Measurements from ENCODE around the gene RSPH6A.

The RSPH6A gene

GRCh38 chr19:45769821-45770191 lies 45.3 kb downstream of the RSPH6A start:
- Histone ChIP-seq H3K4me1 (ENCODE audit: insufficient read depth, low read length, poor library complexity, severe bottlenecking) (peaks cover 5% of the 10 kb centered on the region), H3K4me3 (ENCODE audit: low read length, poor library complexity, severe bottlenecking) (peak overlapping the region; percentile 85), H4K20me1 (ENCODE audit: insufficient read depth, low read length, poor library complexity, severe bottlenecking) (no peaks in the 10 kb centered on the region), H3K9me3 (ENCODE audit: insufficient read depth, low read depth, low read length) (no peaks in the 10 kb centered on the region), H2AFZ (ENCODE audit: low read length) (peak overlapping the region; percentile 71), H3F3A (ENCODE audit: low read depth) (no peaks in the 10 kb centered on the region), H3K4me2 (ENCODE audit: low read depth, low read length, poor library complexity, severe bottlenecking) (peak overlapping the region; percentile 98), H3K79me2 (ENCODE audit: insufficient read depth, low read length) (peaks cover 9% of the 10 kb centered on the region), H3K27me3 (ENCODE audit: insufficient read depth, low read length, poor library complexity, severe bottlenecking) (no peaks in the 10 kb centered on the region), H3K9me2 (replicated peaks; ENCODE audit: low read depth, low read length) (no peaks in the 10 kb centered on the region), H3K36me3 (ENCODE audit: insufficient read depth, low read length) (no peaks in the 10 kb centered on the region), H3K9ac (ENCODE audit: low read depth, low read length, poor library complexity, severe bottlenecking) (peak overlapping the region; percentile 79)
- TF ChIP-seq CTCF (conservative IDR thresholded peaks at IDR 0.05; ENCODE audit: low read length) = no peak
- TF ChIP-seq EZH2phosphoT487 (IDR thresholded peaks at IDR 0.05; ENCODE audit: borderline replicate concordance) = no peak

- peak within 1 kb of the TSS; percentile 89 for H3K9ac ChIP-seq (ENCODE audit: low read depth, low read length, poor library complexity, severe bottlenecking)
- H3K4me2 ChIP-seq (ENCODE audit: low read depth, low read length, poor library complexity, severe bottlenecking) = peak within 1 kb of the TSS; percentile 98
- H3K4me1 ChIP-seq (ENCODE audit: insufficient read depth, low read length, poor library complexity, severe bottlenecking) = peaks cover 8% of the 10 kb centered on the region
- peak within 1 kb of the TSS; percentile 85 for H3K4me3 ChIP-seq (ENCODE audit: low read length, poor library complexity, severe bottlenecking)
- H4K20me1 ChIP-seq (ENCODE audit: insufficient read depth, low read length, poor library complexity, severe bottlenecking) = no peaks in the 10 kb centered on the region
- H3K9me2 ChIP-seq (replicated peaks; ENCODE audit: low read depth, low read length) = no peaks in the 10 kb centered on the region
- H3K79me2 ChIP-seq (ENCODE audit: insufficient read depth, low read length) = peaks cover 9% of the 10 kb centered on the region
- H3K36me3 ChIP-seq (ENCODE audit: insufficient read depth, low read length) = no peaks in the 10 kb centered on the region
- no peaks in the 10 kb centered on the region for H3K27me3 ChIP-seq (ENCODE audit: insufficient read depth, low read length, poor library complexity, severe bottlenecking)
- no peaks in the 10 kb centered on the region for H3F3A ChIP-seq (ENCODE audit: low read depth)
- TF ChIP-seq EZH2phosphoT487 (IDR thresholded peaks at IDR 0.05; ENCODE audit: borderline replicate concordance) = no peak
- no peak for TF ChIP-seq CTCF (conservative IDR thresholded peaks at IDR 0.05; ENCODE audit: low read length)
- no peaks in the 10 kb centered on the region for H3K9me3 ChIP-seq (ENCODE audit: insufficient read depth, low read depth, low read length)
- H2AFZ ChIP-seq (ENCODE audit: low read length) = peak within 1 kb of the TSS; percentile 79
These were observed 45.9 kb downstream of the RSPH6A start, which contains the start of gene SIX5 for GRCh38 chr19:45768984-45769782. SIX5 (minus strand) TSS chr19:45769252; CDS start chr19:45768844, 408 bp downstream.

- peak overlapping the region; percentile 85 for H3K4me3 ChIP-seq (ENCODE audit: low read length, poor library complexity, severe bottlenecking)
- peaks cover 8% of the 10 kb centered on the region for H3K4me1 ChIP-seq (ENCODE audit: insufficient read depth, low read length, poor library complexity, severe bottlenecking)
- H3K79me2 ChIP-seq (ENCODE audit: insufficient read depth, low read length) = peaks cover 9% of the 10 kb centered on the region
- TF ChIP-seq EZH2phosphoT487 (IDR thresholded peaks at IDR 0.05; ENCODE audit: borderline replicate concordance) (no peak), CTCF (conservative IDR thresholded peaks at IDR 0.05; ENCODE audit: low read length) (no peak)
- peak overlapping the region; percentile 89 for H3K9ac ChIP-seq (ENCODE audit: low read depth, low read length, poor library complexity, severe bottlenecking)
- H3F3A ChIP-seq (ENCODE audit: low read depth) = no peaks in the 10 kb centered on the region
- H3K27me3 ChIP-seq (ENCODE audit: insufficient read depth, low read length, poor library complexity, severe bottlenecking) = no peaks in the 10 kb centered on the region
- H3K9me2 ChIP-seq (replicated peaks; ENCODE audit: low read depth, low read length) = no peaks in the 10 kb centered on the region
- H3K4me2 ChIP-seq (ENCODE audit: low read depth, low read length, poor library complexity, severe bottlenecking) = peak overlapping the region; percentile 75
- no peaks in the 10 kb centered on the region for H3K36me3 ChIP-seq (ENCODE audit: insufficient read depth, low read length)
- H2AFZ ChIP-seq (ENCODE audit: low read length) = peak overlapping the region; percentile 79
- no peaks in the 10 kb centered on the region for H3K9me3 ChIP-seq (ENCODE audit: insufficient read depth, low read depth, low read length)
- no peaks in the 10 kb centered on the region for H4K20me1 ChIP-seq (ENCODE audit: insufficient read depth, low read length, poor library complexity, severe bottlenecking)
These were observed 46.5 kb downstream of the RSPH6A start for GRCh38 chr19:45768655-45768983.

All from Loucy (cell line).